CD4-positive, alpha-beta T cell treated with Interleukin-4 for 4 hours (primary cell): Measurements from ENCODE around the gene ZNF705A.
A peak's percentile ranks its signal among the peaks of the same experiment; 100 is the strongest.
"Not testable (repeated sequence)": the region's sequence is repeated elsewhere in the genome, so short reads cannot be mapped to it uniquely, and the experiment has no call there.

Experiments
- DNase-seq: peaks from one replicate; pipeline ENCODE4 v3.0.0-alpha.2; 2020

ZNF705A gene

GRCh38 chr12:8188088-8188487, 31.3 kb downstream of the ZNF705A start:
- DNase-seq, result not testable (repeated sequence)

GRCh38 chr12:8197685-8198308, 41.0 kb downstream of the ZNF705A start:
- DNase-seq, result not testable (repeated sequence)

GRCh38 chr12:8218711-8219382, 62.0 kb downstream of the ZNF705A start:
- not testable (repeated sequence) for DNase-seq

- not testable (repeated sequence) for DNase-seq
Observed at GRCh38 chr12:8221375-8221774, 64.6 kb downstream of the ZNF705A start.

GRCh38 chr12:8221844-8222243, 65.0 kb downstream of the ZNF705A start:
- DNase-seq, result not testable (repeated sequence)

- not testable (repeated sequence) for DNase-seq
Observed at GRCh38 chr12:8222303-8222702, 65.5 kb downstream of the ZNF705A start.

- not testable (repeated sequence) for DNase-seq
Observed at GRCh38 chr12:8223646-8224045, 66.8 kb downstream of the ZNF705A start.

- DNase-seq, result not testable (repeated sequence)
Observed at GRCh38 chr12:8224782-8225181, 68.0 kb downstream of the ZNF705A start.

GRCh38 chr12:8226355-8226754, 69.5 kb downstream of the ZNF705A start:
- DNase-seq, result no peak

GRCh38 chr12:8226992-8227731, 70.3 kb downstream of the ZNF705A start, which contains the start of gene FAM90A1:
Gene FAM90A1 (minus strand): TSS chr12:8227618. CDS start chr12:8224832, 2,786 bp downstream.
- peak; percentile 1 for DNase-seq

- DNase-seq, result not testable (repeated sequence)
Observed at GRCh38 chr12:8227732-8228077, 70.9 kb downstream of the ZNF705A start.

GRCh38 chr12:8228607-8229006, 71.8 kb downstream of the ZNF705A start:
- not testable (repeated sequence) for DNase-seq

GRCh38 chr12:8229486-8229885, 72.7 kb downstream of the ZNF705A start:
- DNase-seq, result not testable (repeated sequence)
